CD4-positive, alpha-beta T cell treated with Interleukin-2 at 100 ng/mL for 4 hours (primary cell): ENCODE data around the gene DYNLT4.
"Not testable (repeated sequence)": the region's sequence is repeated elsewhere in the genome, so short reads cannot be mapped to it uniquely, and the experiment has no call there.

Experiments used
- DNase-seq: peaks from one replicate; pipeline ENCODE4 v3.0.0-alpha.2; 2020; ENCODE audit warnings: low spot score

Gene DYNLT4

DNA sequence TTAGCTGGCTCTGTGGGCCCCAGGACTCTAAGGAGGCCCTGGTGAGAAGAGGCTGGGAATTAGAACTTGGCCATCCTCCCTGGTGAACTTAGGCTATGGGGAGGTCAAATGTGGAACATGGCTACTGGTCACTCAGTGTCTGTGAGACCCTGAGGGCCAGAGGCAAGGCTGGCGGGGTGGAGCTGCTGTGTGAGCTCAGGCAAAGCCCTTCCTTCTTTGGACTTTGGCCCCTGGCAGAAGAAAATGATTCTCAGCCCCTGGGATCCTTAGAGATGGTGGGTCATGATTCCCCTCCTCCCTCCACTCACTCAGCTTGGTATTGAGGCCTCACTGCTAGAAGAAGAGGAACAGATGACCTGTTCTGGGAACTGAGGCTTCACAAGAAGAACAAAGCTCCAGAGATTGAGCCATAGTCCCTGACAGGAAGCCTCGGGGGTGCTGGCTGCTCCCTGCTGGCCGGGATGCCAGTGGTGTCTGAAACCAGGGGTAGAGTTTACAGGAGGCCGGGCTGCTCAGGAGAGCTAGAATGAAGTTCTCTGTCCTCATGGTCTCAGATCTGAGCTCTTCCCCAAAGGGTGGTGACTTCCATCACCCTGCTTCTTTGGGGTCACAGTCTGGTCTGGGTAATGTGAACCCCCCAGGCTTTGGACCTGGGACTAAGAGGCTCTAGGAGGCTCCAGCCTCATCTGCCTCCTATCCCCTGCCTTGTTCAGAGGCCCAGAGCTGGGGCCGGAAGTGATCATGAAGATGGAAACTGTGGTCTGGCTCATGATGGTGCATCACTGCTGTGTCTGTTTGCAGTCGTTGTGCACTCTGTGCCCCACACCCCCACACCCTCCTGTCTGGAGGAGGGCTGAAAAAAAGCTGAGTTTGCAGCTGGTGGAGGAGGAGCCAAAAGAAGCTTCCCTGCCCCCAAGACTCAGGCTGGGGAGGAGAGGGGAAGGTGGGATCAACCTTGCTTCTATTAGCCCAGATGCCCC is 2.1 kb upstream of the DYNLT4 start:
- DNase-seq = peak; percentile 93

DNA sequence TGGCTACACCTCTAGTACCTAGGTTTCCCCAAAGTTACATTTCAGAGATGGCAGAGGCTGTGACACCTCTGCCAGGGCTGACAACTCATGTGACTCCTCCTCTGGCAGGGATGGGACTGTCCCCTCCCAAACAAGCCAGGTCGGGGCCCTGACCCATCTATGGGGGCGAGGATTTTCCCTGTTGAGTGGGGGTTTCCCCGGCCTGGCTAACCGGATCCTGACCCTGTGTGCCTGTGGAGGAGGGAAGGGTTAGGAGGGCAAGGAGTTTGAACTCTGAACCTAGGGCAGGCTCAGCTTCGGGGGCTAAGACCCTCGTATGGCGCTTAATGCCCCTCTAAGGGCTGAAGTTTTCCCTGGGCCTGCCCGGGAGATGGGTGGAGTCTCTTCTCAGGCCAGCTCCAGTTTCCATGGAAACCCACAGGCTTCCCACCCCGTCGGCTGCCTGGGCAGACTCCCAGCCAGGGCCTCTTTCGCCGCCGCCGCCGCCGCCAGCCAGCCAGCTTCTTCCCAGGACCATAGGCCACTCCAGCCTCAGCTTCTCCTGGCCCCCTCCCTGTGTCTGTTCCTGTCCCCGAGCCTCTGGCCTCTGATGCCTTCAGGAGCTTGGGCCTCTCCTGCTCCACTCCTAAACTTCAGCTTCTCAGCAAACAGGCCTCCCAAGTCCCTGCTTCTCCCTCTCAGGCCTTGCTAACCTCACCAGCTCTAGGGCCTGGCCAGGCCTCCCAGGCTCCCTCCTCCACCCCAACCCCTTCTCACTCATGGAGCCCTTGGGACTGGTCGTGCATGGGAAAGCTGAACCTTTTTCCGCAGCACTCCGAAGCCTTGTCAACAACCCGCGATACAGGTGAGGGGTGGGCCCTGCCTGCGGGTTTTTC is 1.1 kb upstream of the DYNLT4 start, which contains the start of gene BTBD19:
Gene BTBD19, plus strand, starts transcription at position 461 of the 875 bp plus-strand sequence. Its CDS starts 298 bp downstream, at position 759.
- DNase-seq = no peak

DNA sequence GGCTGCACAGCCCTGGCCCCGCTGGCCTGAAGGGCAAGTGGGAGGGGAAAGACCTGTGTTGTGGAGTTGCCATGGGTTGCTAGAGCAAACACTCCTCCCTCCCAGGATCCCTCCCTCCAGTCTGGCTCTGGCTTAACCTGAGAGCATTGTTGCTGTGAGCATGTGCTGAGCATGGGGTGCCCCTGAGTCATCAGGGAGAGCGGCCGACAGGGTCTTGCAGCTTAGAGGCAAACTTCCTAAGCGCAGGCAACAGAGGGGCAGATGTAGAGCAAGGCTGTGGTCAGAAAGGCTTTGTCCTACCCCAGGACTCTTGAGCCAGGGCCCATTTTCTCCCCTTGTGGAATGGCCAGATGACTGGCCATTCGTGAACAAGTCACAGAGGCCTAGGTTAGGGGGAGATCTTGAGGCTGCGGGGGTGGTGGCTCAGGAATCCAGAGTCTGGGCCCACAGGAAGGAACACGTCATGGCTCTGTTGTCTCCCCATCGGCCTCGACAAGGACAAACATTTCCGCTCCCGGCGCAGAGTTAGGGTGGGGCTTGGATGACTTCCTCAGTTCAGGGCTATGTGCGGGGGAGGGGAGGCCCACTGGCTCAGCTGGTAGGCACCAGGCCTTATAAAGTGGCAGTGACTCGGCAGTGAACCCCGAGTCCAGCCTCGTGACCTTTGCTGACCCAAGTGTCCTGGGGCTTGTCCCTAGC is 362 bp upstream of the DYNLT4 start:
- peak; percentile 97 for DNase-seq

DNA sequence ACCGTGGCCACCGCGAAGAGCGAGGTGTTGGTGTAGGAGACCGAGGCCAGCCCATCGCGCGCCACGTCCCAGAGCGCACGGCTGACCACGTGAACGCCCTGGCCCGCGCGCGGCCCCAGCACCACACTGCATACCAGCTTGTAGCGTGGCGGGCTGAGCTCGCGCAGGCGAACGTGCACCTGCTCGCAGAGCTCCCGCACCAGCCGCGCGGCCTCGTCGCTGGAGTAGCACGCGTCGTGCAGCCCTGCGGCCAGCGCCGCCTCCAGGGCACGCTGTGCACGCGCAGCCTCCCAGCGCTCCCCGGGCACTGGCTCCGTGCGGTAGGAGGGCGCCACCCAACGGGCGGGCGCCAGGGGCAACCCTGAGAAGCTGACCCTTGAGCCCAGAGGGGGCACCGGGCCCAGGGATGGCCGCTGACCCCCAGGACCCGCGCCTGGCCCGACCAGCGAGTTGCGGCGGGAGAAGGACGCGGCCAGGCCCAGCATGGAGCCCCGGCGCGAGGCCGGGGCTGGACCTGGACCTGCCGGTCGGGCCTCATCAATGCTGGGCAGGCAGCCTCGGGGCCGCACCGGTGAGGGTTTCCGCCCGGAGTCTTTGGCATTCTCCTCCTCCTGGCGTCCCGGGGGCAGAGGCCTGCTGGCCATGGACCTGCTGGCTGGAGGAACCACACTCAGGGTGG is 987 bp downstream of the DYNLT4 start:
- DNase-seq = no peak

DNA sequence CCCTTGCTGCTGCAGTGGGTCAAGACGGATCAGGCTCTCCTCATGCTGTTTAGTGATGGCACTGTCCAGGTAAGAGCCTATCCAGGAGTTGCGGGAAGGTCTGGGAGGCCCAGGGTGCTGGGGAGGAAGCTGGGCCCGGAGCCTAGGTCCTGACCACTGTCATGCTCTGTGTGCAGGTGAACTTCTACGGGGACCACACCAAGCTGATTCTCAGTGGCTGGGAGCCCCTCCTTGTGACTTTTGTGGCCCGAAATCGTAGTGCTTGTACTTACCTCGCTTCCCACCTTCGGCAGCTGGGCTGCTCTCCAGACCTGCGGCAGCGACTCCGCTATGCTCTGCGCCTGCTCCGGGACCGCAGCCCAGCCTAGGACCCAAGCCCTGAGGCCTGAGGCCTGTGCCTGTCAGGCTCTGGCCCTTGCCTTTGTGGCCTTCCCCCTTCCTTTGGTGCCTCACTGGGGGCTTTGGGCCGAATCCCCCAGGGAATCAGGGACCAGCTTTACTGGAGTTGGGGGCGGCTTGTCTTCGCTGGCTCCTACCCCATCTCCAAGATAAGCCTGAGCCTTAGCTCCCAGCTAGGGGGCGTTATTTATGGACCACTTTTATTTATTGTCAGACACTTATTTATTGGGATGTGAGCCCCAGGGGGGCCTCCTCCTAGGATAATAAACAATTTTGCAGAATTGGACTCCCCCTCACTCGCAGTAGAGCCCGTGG is 1.7 kb downstream of the DYNLT4 start:
- no peak for DNase-seq

DNA sequence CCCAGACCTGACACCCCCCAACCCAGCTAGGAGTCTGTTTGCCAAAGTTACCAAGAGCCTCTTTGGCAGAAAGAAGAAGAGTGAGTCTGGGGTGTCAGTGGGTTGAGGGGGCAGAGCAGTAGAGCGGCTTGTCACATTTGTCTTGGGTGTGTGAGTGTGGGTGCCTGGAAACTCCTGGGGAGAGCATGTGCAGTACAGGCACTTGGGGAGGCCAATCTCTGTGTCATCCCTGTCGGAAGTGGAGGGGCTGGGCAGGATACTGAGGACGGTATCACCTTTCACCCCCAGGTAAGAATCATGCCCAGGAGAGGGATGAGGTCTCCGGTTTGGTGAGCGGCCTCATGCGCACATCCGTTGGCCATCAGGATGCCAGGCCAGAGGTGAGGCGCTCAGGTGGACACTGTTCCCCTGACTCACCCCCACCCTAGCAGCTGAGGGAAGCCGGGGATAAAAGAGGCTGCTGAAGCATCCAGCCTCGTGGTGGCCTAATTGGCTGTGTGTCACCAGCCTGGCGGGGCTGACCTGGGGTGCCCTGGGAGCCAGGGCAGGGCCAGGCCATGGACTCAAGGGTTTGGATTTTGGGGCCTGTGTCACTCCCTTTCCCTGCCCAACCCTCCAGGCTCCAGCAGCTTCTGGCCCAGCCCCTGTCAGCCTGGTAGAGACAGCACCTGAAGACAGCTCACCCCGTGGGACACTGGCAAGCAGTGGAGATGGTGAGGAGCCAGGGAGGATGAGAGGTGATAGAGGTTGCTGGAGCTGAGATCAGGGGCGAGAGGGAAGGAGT is 3.6 kb downstream of the DYNLT4 start:
- DNase-seq = no peak

DNA sequence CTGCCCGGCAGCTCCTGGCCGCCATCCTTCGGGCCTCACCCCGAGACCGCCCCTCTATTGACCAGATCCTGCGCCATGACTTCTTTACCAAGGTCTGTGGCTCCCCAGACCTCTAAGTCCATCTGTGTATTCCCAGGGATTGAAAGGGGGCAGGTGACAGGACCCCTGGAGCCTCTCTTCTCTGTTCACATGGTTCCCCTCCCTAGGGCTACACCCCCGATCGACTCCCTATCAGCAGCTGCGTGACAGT is 4.2 kb downstream of the DYNLT4 start:
- DNase-seq = no peak

DNA sequence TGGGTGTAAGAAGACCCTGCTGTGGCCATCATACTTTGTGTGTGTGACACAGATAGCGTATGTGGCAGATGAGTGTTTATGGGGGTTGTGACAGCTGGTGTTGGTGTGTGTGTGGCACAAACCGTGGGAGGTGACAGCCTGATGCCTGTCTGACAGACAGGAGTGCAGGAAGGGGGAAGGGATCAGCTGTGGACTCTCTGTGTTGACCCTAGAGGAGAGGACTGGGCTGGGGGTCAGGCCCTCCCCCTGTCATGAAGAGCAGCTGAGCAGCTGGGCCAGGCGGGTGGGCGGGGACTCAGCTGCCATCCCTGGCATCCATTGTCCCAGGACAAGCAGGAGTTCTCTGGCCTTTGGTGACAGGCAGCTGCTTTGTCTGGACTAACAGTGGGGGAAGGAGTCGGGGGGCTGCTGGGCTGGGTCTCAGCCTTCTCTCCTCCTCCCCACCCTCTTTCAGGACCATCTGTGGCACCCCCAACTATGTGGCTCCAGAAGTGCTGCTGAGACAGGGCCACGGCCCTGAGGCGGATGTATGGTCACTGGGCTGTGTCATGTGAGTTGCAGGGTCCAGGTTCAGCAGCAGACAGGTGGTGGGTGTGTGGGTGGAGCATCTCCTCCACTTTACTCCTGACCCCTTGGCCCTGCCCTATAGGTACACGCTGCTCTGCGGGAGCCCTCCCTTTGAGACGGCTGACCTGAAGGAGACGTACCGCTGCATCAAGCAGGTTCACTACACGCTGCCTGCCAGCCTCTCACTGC is 4.7 kb downstream of the DYNLT4 start:
- no peak for DNase-seq

DNA sequence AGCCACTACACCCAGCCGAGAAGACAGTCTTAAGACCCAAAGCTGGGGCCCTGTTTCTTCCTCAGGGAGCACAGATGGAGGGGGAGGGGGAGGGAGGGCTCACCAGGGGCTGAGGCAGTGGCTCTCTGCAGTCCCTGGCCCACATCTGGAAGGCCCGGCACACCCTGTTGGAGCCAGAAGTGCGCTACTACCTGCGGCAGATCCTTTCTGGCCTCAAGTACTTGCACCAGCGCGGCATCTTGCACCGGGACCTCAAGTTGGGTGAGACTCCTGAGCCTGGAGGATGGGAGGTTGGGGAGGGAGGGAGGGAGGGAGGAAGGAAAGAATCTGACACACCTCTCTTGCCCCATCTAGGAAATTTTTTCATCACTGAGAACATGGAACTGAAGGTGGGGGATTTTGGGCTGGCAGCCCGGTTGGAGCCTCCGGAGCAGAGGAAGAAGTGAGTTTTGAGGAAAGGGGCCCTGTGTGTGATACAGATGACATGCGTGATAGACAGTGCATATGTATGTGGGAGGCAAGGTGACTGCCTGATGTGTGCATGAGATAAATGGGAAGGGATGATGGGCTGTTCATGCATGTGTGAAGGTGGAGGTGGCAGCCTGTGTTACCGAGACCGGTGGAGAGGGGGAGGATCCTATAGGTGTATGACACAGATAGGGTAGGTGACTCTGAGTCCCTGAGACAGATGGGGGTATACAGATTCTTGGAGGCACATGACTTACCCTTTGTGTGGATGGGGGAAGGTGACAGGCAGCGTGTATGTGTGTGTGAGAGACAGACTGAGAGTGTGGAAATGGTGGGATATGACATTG is 5.5 kb downstream of the DYNLT4 start:
- peak; percentile 67 for DNase-seq

DNA sequence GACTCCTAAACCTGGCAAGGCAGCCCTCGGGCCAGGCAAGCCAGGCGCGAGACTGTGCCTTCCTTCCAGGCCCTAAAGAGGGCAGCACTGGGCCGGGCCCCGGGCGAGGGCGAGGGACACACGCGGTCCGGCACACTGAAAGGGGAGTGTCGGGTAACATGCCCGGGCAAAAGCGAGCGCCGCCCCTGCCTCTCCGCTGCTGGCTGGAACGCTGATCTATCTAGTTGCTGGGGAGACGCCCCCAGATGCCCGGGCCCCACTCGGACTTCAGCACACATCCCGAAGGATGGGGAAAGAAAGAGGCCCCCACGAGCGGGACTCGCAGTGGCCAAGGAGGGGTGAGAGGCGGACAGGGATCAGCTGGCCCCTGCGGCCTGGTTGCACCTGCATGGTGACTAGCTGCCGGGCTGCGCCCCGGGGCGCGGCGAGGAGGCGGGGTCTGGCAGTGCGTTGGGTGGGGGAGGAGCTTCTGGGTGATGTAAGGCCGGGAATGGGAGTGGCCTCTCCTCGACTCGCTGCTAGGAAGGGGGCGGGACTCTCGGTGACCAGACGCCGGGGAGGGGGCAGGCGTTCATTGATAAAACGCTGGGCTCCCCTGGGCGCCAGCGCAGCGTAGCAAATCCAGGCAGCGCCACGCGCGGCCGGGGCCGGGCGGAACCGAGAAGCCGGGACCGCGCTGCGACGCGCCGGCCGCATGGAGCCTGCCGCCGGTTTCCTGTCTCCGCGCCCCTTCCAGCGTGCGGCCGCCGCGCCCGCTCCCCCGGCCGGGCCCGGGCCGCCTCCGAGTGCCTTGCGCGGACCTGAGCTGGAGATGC is 7.2 kb downstream of the DYNLT4 start, which contains the start of gene PLK3:
Gene PLK3, plus strand, starts transcription at position 608 of the 815 bp plus-strand sequence. Its CDS starts 87 bp downstream, at position 695.
- DNase-seq = peak; percentile 99

DNA sequence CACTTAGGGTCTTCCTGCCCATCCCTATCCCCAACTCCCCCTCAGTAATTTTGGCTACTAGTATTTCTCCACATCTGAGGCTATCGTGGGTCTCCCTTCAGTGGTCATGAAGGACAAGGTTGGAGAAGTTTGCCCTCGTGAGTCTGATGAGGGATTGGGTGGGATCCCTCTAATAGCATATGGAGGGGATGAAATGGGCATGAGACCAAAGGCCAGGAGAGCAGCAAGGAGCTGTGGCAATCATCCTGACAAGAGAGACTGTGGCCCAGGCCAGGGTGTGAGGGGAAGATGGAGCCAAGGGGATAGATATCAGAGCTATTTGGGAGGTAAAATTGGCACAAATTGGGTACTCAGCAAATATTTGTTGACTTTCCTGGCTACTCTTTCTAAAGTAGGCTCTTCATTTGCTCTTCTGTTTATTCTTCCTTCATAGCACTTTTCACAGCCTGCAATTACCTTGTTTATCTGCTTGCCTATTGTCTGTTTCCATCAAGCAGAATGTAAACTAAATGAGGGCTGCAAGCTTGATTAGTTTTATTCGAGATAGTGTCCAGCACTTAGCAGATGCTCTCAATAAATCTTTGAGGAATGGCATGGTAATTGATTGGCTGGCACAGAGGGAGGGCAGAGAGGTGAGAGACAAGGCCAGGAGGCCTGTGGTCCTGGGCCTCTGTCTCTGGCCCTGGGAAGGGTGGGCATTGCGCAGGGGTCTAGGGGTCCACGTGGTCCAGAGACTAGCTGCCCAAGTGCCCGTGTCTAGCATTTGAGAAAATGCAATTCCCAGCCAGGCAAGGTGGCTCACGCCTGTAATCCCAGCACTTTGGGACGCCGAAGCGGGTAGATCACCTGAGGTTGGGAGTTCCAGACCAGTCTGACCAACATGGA is 8.4 kb downstream of the DYNLT4 start:
- DNase-seq = no peak

DNA sequence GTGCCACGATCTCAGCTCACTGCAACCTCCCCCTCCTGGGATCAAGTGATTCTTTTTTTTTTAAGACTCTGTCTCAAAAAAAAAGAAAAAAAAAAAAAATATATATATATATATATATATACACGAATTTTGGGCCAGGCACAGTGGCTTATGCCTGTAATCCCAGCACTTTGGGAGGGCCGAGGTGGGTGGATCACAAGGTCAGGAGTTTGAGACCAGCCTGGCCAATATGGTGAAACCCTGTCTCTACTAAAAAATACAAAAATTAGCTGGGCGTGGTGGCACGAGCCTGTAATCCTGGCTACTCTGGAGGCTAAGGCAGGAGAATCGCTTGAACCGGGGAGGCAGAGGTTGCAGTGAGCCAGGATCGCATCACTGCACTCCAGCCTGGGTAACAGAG is 9.3 kb downstream of the DYNLT4 start:
- not testable (repeated sequence) for DNase-seq

DNA sequence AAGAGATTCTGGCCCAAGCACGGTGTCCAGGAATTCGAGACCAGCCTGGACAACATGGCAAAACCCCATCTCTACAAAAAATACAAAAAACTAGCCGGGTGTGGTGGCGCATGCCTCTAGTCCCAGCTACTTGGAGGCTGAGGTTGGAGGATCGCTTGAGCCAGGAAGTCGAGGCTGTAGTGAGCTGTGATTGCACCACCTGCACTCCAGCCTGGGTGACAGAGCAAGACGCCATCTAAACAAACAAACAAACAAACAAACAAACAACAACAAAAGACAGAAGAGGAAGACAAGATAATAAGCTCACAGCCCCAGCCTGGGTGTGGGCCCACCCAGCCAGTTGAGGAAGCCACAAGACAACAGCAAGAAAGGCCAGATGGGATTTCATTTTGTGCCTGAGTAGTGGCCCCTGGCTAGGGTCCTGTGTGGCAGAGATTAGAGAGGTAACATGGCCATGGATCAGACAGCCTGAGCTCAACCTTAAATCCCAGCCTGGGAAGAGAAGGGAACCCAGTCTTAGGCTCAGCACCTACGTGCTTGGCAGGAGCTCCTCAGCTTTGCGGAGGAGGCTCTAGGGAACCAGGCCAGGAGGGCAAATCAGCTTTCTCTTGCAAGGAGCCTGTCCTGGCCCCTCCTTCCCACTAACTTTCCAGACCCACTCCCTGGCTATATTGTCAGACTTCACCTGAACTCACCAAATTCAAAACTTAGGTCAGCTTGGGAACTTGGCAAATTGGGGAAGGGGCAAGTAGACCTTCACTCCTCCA is 14.2 kb downstream of the DYNLT4 start:
- no peak for DNase-seq

DNA sequence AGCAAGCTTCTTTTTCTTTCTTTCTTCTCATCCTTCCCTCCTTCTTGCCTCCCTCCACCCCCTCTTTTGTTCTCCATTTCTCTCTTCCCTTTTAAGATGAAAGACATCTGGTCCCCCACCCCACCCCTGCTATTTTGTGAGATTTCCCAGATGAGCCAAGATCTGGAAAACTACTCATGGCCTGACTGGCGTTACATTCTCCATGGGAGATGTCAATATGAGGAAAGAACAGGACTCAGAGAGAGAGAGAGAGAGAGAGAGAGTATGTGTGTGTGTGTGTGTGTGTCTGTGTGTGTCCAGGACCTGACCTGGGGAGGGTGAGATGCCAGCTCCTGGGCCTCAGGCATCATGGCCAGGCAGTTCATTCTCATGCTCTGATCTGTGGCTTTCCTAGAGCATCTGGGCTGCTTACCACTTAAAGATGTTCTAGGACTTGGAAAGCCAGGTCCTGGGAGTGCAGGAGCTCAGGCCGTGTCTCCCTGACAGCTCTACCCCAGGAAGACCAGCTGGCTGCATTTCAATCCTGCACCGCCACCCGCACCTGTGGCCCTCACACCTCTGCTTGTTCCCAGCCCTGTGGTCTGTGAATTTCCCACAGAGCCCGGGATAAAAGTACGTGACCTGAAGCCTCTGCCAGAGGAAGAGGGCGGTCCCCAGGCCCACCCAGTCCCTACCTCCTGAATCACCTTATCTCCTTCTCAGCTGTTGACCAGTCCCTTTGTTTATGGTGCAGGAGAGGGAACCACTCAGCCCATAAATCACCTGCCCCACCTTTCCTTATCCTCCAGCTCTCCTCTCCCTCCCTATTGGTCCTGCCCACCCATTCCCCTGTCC is 16.0 kb downstream of the DYNLT4 start:
- DNase-seq = no peak
